Activated T-cell treated with anti-CD3 and anti-CD28 coated beads, Interleukin-2, amount 50 U/mL, for 24 hours (primary cell): ENCODE data around the gene ADD2.

ENCODE experiments used
- DNase-seq: peaks from one replicate; pipeline ENCODE4 v3.0.0-alpha.2; 2020
- H3K27ac Mint-ChIP-seq: 2 replicates; pipeline ENCODE4 v1.8.0; 2020; ENCODE audit warnings: mild to moderate bottlenecking, mixed read lengths
- H3K27me3 Mint-ChIP-seq: 2 replicates; pipeline ENCODE4 v1.8.0; 2020; ENCODE audit warnings: mixed read lengths
- H3K36me3 Mint-ChIP-seq: 2 replicates; pipeline ENCODE4 v1.8.0; 2020; ENCODE audit warnings: low read depth, mixed read lengths
- H3K4me1 Mint-ChIP-seq: 2 replicates; pipeline ENCODE4 v1.8.0; 2020; ENCODE audit warnings: low read depth, mixed read lengths
- H3K4me3 Mint-ChIP-seq: 2 replicates; pipeline ENCODE4 v1.8.0; 2020; ENCODE audit warnings: mild to moderate bottlenecking, moderate library complexity, mixed read lengths
- H3K9me3 Mint-ChIP-seq: 2 replicates; pipeline ENCODE4 v1.8.0; 2020; ENCODE audit warnings: mixed read lengths

Gene ADD2

GRCh38 chr2:70676301-70677035, 91.5 kb downstream of the ADD2 start:
- no peaks in the 10 kb centered on the region for H3K4me1 Mint-ChIP-seq
- DNase-seq: no peak
- H3K27me3 Mint-ChIP-seq: no peaks in the 10 kb centered on the region
- no peak overlapping the region for H3K27ac Mint-ChIP-seq
- no peak overlapping the region for H3K4me3 Mint-ChIP-seq
- H3K36me3 Mint-ChIP-seq: peaks cover 9% of the 10 kb centered on the region
- no peaks in the 10 kb centered on the region for H3K9me3 Mint-ChIP-seq

- Mint-ChIP-seq H3K36me3 (peaks cover 9% of the 10 kb centered on the region), H3K4me3 (no peak overlapping the region), H3K27ac (no peak overlapping the region), H3K27me3 (no peaks in the 10 kb centered on the region), H3K4me1 (no peaks in the 10 kb centered on the region), H3K9me3 (no peaks in the 10 kb centered on the region)
- no peak for DNase-seq
Measured at GRCh38 chr2:70675862-70676261, 92.1 kb downstream of the ADD2 start.

- Mint-ChIP-seq H3K9me3 (no peaks in the 10 kb centered on the region), H3K36me3 (peaks cover 9% of the 10 kb centered on the region), H3K27ac (no peak overlapping the region), H3K4me1 (no peaks in the 10 kb centered on the region), H3K27me3 (no peaks in the 10 kb centered on the region), H3K4me3 (no peak overlapping the region)
- DNase-seq: no peak
Measured at GRCh38 chr2:70674636-70675430, 93.2 kb downstream of the ADD2 start.

GRCh38 chr2:70673041-70673647, 94.9 kb downstream of the ADD2 start:
- H3K27me3 Mint-ChIP-seq: no peaks in the 10 kb centered on the region
- no peak overlapping the region for H3K27ac Mint-ChIP-seq
- H3K36me3 Mint-ChIP-seq: peaks cover 9% of the 10 kb centered on the region
- H3K4me3 Mint-ChIP-seq: no peak overlapping the region
- no peaks in the 10 kb centered on the region for H3K9me3 Mint-ChIP-seq
- DNase-seq: no peak
- H3K4me1 Mint-ChIP-seq: no peaks in the 10 kb centered on the region

GRCh38 chr2:70671092-70671675, 96.8 kb downstream of the ADD2 start:
- no peak overlapping the region for H3K4me3 Mint-ChIP-seq
- H3K27me3 Mint-ChIP-seq: no peaks in the 10 kb centered on the region
- no peak for DNase-seq
- H3K9me3 Mint-ChIP-seq: no peaks in the 10 kb centered on the region
- H3K27ac Mint-ChIP-seq: no peak overlapping the region
- H3K36me3 Mint-ChIP-seq: peaks cover 2% of the 10 kb centered on the region
- no peaks in the 10 kb centered on the region for H3K4me1 Mint-ChIP-seq

- H3K27ac Mint-ChIP-seq: no peak overlapping the region
- H3K4me1 Mint-ChIP-seq: no peaks in the 10 kb centered on the region
- no peaks in the 10 kb centered on the region for H3K36me3 Mint-ChIP-seq
- no peak overlapping the region for H3K4me3 Mint-ChIP-seq
- no peaks in the 10 kb centered on the region for H3K9me3 Mint-ChIP-seq
- DNase-seq: no peak
- H3K27me3 Mint-ChIP-seq: no peaks in the 10 kb centered on the region
Measured at GRCh38 chr2:70670626-70671025, 97.4 kb downstream of the ADD2 start.

- DNase-seq: no peak
- Mint-ChIP-seq H3K4me1 (peaks cover 2% of the 10 kb centered on the region), H3K27me3 (no peaks in the 10 kb centered on the region), H3K27ac (no peak overlapping the region), H3K9me3 (no peaks in the 10 kb centered on the region), H3K36me3 (no peaks in the 10 kb centered on the region), H3K4me3 (no peak overlapping the region)
Measured at GRCh38 chr2:70670202-70670601, 97.8 kb downstream of the ADD2 start.

- Mint-ChIP-seq H3K4me3 (no peak overlapping the region), H3K36me3 (no peaks in the 10 kb centered on the region), H3K4me1 (peaks cover 13% of the 10 kb centered on the region), H3K27ac (no peak overlapping the region), H3K9me3 (no peaks in the 10 kb centered on the region), H3K27me3 (no peaks in the 10 kb centered on the region)
- no peak for DNase-seq
Measured at GRCh38 chr2:70668911-70669310, 99.1 kb downstream of the ADD2 start.

- H3K4me1 Mint-ChIP-seq: peaks cover 16% of the 10 kb centered on the region
- no peak overlapping the region for H3K27ac Mint-ChIP-seq
- H3K36me3 Mint-ChIP-seq: no peaks in the 10 kb centered on the region
- H3K4me3 Mint-ChIP-seq: no peak overlapping the region
- no peaks in the 10 kb centered on the region for H3K27me3 Mint-ChIP-seq
- DNase-seq: peak; percentile 2
- no peaks in the 10 kb centered on the region for H3K9me3 Mint-ChIP-seq
Measured at GRCh38 chr2:70668432-70668831, 99.6 kb downstream of the ADD2 start.

GRCh38 chr2:70664525-70664924, 103.5 kb downstream of the ADD2 start:
- H3K27me3 Mint-ChIP-seq: no peaks in the 10 kb centered on the region
- H3K27ac Mint-ChIP-seq: peak overlapping the region; percentile 41
- peak; percentile 37 for DNase-seq
- no peak overlapping the region for H3K4me3 Mint-ChIP-seq
- no peaks in the 10 kb centered on the region for H3K9me3 Mint-ChIP-seq
- no peaks in the 10 kb centered on the region for H3K36me3 Mint-ChIP-seq
- H3K4me1 Mint-ChIP-seq: peaks cover 16% of the 10 kb centered on the region

GRCh38 chr2:70663411-70663810, 104.6 kb downstream of the ADD2 start:
- H3K4me3 Mint-ChIP-seq: no peak overlapping the region
- peak; percentile 22 for DNase-seq
- H3K4me1 Mint-ChIP-seq: peaks cover 19% of the 10 kb centered on the region
- H3K9me3 Mint-ChIP-seq: no peaks in the 10 kb centered on the region
- H3K27me3 Mint-ChIP-seq: no peaks in the 10 kb centered on the region
- H3K36me3 Mint-ChIP-seq: no peaks in the 10 kb centered on the region
- no peak overlapping the region for H3K27ac Mint-ChIP-seq

- H3K27me3 Mint-ChIP-seq: peaks cover 3% of the 10 kb centered on the region
- H3K27ac Mint-ChIP-seq: no peak overlapping the region
- no peaks in the 10 kb centered on the region for H3K9me3 Mint-ChIP-seq
- H3K4me3 Mint-ChIP-seq: no peak overlapping the region
- peak; percentile 21 for DNase-seq
- peaks cover 43% of the 10 kb centered on the region for H3K4me1 Mint-ChIP-seq
- H3K36me3 Mint-ChIP-seq: no peaks in the 10 kb centered on the region
Measured at GRCh38 chr2:70659551-70659950, 108.4 kb downstream of the ADD2 start.

- Mint-ChIP-seq H3K27ac (no peak overlapping the region), H3K4me1 (peaks cover 33% of the 10 kb centered on the region), H3K4me3 (no peak overlapping the region), H3K27me3 (peaks cover 10% of the 10 kb centered on the region), H3K36me3 (no peaks in the 10 kb centered on the region), H3K9me3 (no peaks in the 10 kb centered on the region)
- no peak for DNase-seq
Measured at GRCh38 chr2:70658476-70658875, 109.5 kb downstream of the ADD2 start.

- Mint-ChIP-seq H3K4me3 (no peak overlapping the region), H3K36me3 (no peaks in the 10 kb centered on the region), H3K4me1 (peaks cover 33% of the 10 kb centered on the region), H3K27ac (no peak overlapping the region), H3K27me3 (peaks cover 10% of the 10 kb centered on the region), H3K9me3 (no peaks in the 10 kb centered on the region)
- DNase-seq: peak; percentile 30
Measured at GRCh38 chr2:70657246-70657645, 110.8 kb downstream of the ADD2 start.
